KBM-7 (cell line): ENCODE measurements around the gene PPM1B.
"Not testable (repeated sequence)": the region's sequence is repeated elsewhere in the genome, so short reads cannot be mapped to it uniquely, and the experiment has no call there.

Experiments
- DNase-seq: peaks from one replicate; pipeline ENCODE4 v3.0.0-alpha.2; 2015
- in situ Hi-C: fragments of 300-500 bp; cut with MboI; formaldehyde crosslinking; loops from 2 replicates; pipeline ENCODE4 v1.14.3; 2020; ENCODE audit warnings: low sequenced_read_pairs, low pct_unique_long_range_greater_than_20kb, mixed read lengths

Gene PPM1B

GRCh38 chr2:44152865-44153669 is 15.6 kb upstream of the PPM1B start:
- no peak for DNase-seq
- in situ Hi-C loops = no loop called here

GRCh38 chr2:44155666-44156446 is 12.8 kb upstream of the PPM1B start:
- DNase-seq = no peak
- in situ Hi-C loops = no loop called here

DNA sequence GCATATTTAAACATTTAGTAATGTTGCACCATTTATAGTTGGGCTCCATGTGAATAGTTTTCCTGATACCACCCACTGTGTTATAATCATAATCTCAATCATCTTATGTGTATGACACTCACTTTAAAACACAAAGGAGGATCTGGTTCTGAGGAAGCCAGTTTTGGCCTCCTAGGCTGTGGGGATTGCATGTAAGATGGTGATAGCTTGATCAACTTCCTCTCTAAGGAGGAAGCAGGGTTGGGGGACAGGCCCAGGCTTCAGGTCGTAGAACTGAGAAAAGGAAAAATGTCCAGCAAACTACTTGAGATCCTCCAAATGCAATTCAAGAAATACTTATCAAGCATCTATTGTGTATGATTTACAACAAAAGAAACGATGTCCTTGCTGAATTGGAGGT is 4.9 kb upstream of the PPM1B start:
- peak; percentile 63 for DNase-seq
- in situ Hi-C loops = no loop called here

GRCh38 chr2:44164617-44165016 is 4.1 kb upstream of the PPM1B start:
- in situ Hi-C loops = no loop called here

DNA sequence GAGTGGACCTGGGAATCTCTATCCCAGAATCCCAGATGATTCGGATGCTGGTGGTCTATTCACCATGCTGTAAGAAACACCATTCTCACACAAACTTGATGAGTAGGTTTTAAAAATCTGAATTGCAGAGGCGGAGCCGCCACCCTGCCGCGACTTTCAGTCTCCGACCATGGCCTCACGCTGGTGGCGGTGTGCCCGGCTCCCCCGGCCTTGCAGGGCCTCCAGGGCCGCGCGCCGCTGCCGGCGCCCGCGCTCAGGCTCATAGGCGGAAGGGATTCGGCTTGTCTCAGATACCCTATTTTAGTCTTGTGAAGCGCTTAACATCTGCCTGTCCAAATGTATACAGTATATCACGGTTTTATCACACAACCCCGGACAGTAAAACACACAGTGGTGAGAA is 2.6 kb upstream of the PPM1B start:
- in situ Hi-C loops = no loop called here
- DNase-seq = no peak

More at GRCh38 chr2:44164617-44165016, 4.1 kb upstream of the PPM1B start:
- DNase-seq = no peak

GRCh38 chr2:44167311-44167907 is 1.3 kb upstream of the PPM1B start:
- in situ Hi-C loops = no loop called here
- DNase-seq = no peak

DNA sequence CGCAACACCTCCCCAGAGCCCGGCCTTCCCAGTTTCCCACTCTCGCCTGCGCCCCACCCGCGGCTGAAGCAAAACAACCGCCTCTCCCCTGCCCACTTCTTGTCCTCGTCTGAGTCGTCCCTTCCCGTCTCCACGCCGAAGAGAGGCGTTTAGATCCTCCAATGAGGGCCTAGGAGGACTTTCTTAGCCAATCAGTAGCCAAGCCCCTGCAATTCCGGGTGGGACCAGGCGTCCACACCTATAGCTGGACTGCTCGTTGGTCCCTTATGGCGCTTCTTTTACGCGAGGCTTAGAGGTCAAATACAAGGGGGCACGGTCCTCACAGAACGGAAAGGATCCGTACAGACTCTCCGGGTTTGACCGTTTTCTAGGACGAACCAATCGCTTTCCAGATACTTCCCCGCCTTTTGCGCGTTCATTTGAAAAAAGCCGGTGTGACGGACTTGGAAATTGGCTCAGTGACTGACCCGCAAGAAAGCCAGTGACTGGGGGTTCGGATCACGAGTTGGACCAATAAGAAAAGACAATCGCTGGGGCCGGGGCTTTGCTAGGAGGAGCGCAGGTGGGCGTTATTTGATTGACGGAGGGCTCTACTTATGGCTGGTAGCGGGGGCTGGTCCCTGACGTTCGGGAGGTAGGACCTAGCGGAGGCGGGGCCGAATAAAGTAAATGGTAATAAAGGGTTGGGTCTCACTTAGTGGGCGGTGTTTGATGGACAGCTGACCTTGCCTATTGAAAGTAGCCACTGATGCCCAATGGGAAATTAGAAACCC is 581 bp upstream of the PPM1B start:
- DNase-seq = peak; percentile 100
- in situ Hi-C loops = no loop called here

DNA sequence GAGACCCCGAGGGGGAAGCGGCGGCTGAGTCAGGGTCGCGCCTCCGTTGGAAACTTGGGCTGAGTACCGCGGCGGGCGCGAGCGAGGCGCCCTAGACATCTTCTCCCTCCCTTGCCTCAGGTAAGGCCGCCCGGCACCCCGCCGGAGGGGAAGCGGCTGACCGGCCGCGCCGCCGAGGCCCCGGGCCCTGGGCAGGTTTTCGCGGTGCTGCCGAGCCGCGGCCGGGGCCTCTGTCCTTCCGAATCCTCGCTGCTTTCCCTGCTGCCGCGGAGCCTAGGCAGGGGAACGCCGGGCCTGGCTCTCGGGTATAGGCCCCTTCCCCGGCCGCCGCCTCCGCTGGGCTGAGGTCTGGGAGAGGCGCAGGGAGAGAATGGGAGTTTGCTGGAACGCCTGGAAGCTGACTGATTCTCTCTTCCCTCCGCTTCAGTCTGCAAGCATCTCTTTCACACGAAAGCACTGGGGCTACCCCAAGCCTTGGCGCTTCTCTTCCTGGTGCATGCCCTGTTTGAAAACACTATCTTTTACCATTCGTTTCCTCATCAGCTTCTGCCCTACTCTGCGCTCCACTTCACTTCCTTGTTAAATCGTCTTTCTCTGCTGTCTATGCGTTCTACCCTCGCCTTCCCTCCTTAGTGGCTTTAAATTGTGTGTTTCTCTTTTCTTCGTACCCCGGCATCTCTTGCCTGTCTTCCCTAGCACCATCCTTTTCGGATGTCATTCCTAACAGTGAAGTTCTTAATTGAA is 652 bp downstream of the PPM1B start:
- DNase-seq = peak; percentile 79
- in situ Hi-C loops = no loop called here

GRCh38 chr2:44170311-44170717 is 1.6 kb downstream of the PPM1B start:
- no peak for DNase-seq
- in situ Hi-C loops = no loop called here

- no peak for DNase-seq
These were observed 2.3 kb downstream of the PPM1B start for GRCh38 chr2:44171018-44171417.

DNA sequence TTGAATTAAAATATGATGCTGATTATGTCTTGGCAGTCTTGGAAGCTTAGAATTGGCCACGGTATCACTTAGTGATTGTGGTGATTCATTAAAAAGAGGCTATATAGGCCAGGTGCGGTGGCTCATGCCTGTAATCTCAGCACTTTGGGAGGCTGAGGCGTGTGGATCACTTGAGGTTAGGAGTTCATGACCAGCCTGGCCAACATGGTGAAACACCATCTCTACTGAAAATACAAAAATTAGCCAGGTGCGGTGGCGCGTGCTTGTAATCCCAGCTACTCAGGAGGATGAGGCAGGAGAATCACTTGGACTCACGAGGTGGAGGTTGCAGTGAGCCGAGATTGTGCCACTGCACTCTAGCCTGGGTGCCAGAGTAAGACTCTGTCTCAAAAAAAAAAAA is 2.8 kb downstream of the PPM1B start:
- in situ Hi-C loops = not testable (repeated sequence)

More at GRCh38 chr2:44171018-44171417, 2.3 kb downstream of the PPM1B start:
- in situ Hi-C loops = no loop called here

DNA sequence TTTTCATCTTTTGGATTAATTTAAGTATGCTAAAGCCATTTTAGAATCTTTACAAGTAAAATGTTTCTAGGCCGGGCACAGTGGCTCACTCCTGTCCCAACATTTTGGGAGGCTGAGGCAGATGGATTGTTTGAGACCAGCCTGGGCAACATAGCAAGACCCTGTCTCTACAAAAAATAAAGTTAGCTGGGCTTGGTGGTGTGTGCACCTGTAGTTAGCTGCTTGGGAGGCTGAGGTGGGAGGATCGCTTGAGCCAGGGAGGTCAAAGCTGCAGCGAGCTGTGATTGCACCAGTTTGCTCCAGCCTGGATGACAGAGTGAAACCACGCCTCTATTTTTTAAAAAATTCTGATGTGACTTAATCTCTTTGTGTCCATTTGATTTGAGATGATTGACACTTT is 3.9 kb downstream of the PPM1B start:
- in situ Hi-C loops = no loop called here

More for the DNA sequence above, 2.8 kb downstream of the PPM1B start:
- not testable (repeated sequence) for DNase-seq

DNA sequence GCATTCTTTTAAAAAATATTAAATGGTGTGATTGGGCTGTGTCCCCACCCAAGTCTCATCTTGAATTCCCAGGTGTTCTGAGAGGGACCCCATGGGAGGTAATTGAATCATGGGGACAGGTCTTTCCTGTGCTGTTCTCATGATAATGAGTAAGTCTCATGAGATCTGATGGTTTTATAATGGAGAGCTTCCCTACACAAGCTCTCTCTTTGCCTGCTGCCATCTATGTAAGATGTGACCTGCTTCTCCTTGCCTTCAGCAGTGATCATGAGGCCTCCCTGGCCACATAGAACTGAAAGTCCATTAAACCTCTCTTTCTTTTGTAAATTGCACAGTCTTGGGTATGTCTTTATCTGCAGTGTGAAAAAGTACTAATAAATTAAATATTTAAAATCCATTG is 10.3 kb downstream of the PPM1B start:
- DNase-seq = no peak
- in situ Hi-C loops = no loop called here

More for the DNA sequence above, 3.9 kb downstream of the PPM1B start:
- no peak for DNase-seq

- in situ Hi-C loops = no loop called here
- peak; percentile 35 for DNase-seq
These were observed 13.0 kb downstream of the PPM1B start for GRCh38 chr2:44181648-44182047.

DNA sequence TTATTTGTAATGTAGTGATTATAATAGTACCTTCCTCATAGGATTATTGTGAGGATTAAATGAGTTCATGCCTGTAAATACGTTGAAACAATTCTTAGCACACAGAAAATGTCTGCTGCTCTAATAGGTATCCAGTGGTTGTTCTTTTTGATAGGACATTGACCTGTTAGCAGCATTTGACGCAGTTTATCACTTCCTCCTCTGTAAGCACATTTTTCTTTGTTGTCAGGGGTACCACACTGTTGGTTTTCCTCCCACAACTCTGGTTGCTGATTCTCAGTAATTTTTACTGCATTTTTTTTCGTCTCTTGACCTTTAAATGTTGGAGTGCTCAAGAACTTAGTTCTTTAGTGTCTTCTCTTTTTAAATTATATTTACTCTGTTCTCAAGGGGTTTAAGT is 15.4 kb downstream of the PPM1B start:
- in situ Hi-C loops = no loop called here

GRCh38 chr2:44186810-44187209 is 18.1 kb downstream of the PPM1B start:
- DNase-seq = peak; percentile 62
- in situ Hi-C loops = no loop called here

More for the DNA sequence above, 15.4 kb downstream of the PPM1B start:
- peak; percentile 67 for DNase-seq

DNA sequence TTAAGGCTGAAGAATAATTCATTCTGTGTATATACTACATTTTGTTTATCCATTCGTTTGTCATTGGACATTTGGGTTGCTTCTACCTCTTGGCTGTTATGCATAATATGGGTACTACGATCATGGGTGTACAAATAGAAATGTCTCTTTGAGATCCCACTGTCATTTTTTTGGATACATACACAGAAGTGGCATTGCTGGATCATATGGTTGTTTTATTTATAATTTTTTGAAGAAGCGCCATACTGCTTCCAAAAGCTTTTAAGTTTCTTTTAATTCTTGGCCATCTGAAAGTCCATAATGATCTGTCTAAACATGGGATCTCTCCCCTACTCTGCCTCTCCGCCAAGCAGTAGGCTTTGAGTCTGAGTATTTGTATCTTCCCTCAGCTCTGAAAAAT is 18.6 kb downstream of the PPM1B start:
- in situ Hi-C loops = no loop called here

DNA sequence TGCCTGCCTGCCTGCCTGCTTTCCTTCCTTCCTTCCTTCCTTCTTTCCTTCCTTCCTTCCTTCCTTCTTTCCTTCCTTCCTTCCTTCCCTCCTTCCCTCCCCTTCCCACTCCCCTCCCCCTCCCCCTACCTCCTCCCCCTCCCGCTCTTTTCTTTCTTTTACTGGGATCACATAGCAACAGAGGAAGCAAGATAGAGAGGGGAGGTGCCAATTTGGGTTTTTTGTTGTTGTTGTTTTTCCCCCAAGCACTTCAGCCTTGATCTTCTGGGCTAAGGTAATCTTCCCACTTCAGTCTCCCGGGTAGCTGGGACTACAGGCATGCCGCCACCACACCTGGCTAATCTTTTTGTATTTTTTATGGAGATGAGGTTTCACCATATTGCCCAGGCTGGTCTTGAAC is 20.0 kb downstream of the PPM1B start:
- DNase-seq = no peak
- in situ Hi-C loops = no loop called here

More for the DNA sequence above, 18.6 kb downstream of the PPM1B start:
- no peak for DNase-seq

DNA sequence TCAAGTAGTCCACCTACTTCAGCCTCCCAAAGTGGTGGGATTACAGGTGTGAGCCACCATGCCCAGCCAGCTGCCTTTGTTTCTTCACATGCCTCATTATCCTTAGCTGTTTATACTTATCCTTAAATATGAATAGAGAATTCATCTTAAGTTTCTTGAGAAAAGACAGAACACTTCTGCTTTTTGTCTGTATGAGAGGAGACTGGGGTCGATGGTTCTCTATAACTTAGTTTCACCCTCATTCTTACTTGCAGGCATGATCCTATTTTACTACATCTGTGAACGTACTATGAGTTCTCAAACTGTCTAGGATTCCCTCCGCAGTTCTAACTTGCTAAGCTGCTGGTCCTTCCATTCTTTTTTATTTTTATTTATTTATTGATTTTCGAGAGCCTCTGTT is 20.4 kb downstream of the PPM1B start:
- peak; percentile 15 for DNase-seq
- in situ Hi-C loops = no loop called here
